Measurements from ENCODE around the gene ALDH7A1.
A peak's percentile ranks its signal among the peaks of the same experiment; 100 is the strongest.
"Not testable (repeated sequence)": the region's sequence is repeated elsewhere in the genome, so short reads cannot be mapped to it uniquely, and the experiment has no call there.

ALDH7A1 gene
- long read RNA-seq, donor 1, full-length matches to known transcripts: 36 of 52 reads
- long read RNA-seq, donor 1, partial matches to known transcripts: 16 of 52 reads
- long read RNA-seq, donor 1, other reads (novel, unspliced or antisense): 0 of 52 reads
- long read RNA-seq, donor 2, full-length matches to known transcripts: 18 of 25 reads
- long read RNA-seq, donor 2, partial matches to known transcripts: 7 of 25 reads
- long read RNA-seq, donor 2, other reads (novel, unspliced or antisense): 0 of 25 reads
- long read RNA-seq, donor 3, full-length matches to known transcripts: 11 of 23 reads
- long read RNA-seq, donor 3, partial matches to known transcripts: 12 of 23 reads
- long read RNA-seq, donor 3, other reads (novel, unspliced or antisense): 0 of 23 reads
- long read RNA-seq, donor 4, full-length matches to known transcripts: 33 of 63 reads
- long read RNA-seq, donor 4, partial matches to known transcripts: 30 of 63 reads
- long read RNA-seq, donor 4, other reads (novel, unspliced or antisense): 0 of 63 reads
- long read RNA-seq, donor 5, full-length matches to known transcripts: 40 of 138 reads
- long read RNA-seq, donor 5, partial matches to known transcripts: 87 of 138 reads
- long read RNA-seq, donor 5, other reads (novel, unspliced or antisense): 11 of 138 reads
- long read RNA-seq, donor 6, full-length matches to known transcripts: 32 of 51 reads
- long read RNA-seq, donor 6, partial matches to known transcripts: 19 of 51 reads
- long read RNA-seq, donor 6, other reads (novel, unspliced or antisense): 0 of 51 reads
- long read RNA-seq, donor 7, full-length matches to known transcripts: 49 of 76 reads
- long read RNA-seq, donor 7, partial matches to known transcripts: 27 of 76 reads
- long read RNA-seq, donor 7, other reads (novel, unspliced or antisense): 0 of 76 reads
- long read RNA-seq, donor 8, full-length matches to known transcripts: 29 of 43 reads
- long read RNA-seq, donor 8, partial matches to known transcripts: 14 of 43 reads
- long read RNA-seq, donor 8, other reads (novel, unspliced or antisense): 0 of 43 reads

GRCh38 chr5:126594748-126595485 is at the start of gene ALDH7A1:
TSS of gene ALDH7A1 (minus strand) at chr5:126595219. CDS start at chr5:126595198, 21 bp downstream.
- DNase-seq: peak; percentile 95

GRCh38 chr5:126641387-126641786 is 46.4 kb upstream of the ALDH7A1 start:
- no peak for DNase-seq

GRCh38 chr5:126640866-126641265 is 45.8 kb upstream of the ALDH7A1 start:
- DNase-seq: no peak

GRCh38 chr5:126636956-126637355 is 41.9 kb upstream of the ALDH7A1 start:
- no peak for DNase-seq

- no peak for DNase-seq
These were observed 40.6 kb upstream of the ALDH7A1 start for GRCh38 chr5:126635585-126635984.

GRCh38 chr5:126633552-126633951 is 38.5 kb upstream of the ALDH7A1 start:
- no peak for DNase-seq

GRCh38 chr5:126631920-126632319 is 36.9 kb upstream of the ALDH7A1 start:
- no peak for DNase-seq

- no peak for DNase-seq
These were observed 33.1 kb upstream of the ALDH7A1 start for GRCh38 chr5:126628102-126628501.

GRCh38 chr5:126624534-126624933 is 29.5 kb upstream of the ALDH7A1 start:
- no peak for DNase-seq

- no peak for DNase-seq
These were observed 24.8 kb upstream of the ALDH7A1 start for GRCh38 chr5:126619781-126620180.

- DNase-seq: not testable (repeated sequence)
These were observed 22.6 kb upstream of the ALDH7A1 start for GRCh38 chr5:126617603-126618002.

GRCh38 chr5:126615286-126615685 is 20.3 kb upstream of the ALDH7A1 start:
- no peak for DNase-seq

GRCh38 chr5:126613941-126614592 is 19.0 kb upstream of the ALDH7A1 start:
- DNase-seq: no peak

GRCh38 chr5:126610616-126611015 is 15.6 kb upstream of the ALDH7A1 start:
- DNase-seq: no peak

- DNase-seq: no peak
These were observed 15.1 kb upstream of the ALDH7A1 start for GRCh38 chr5:126610160-126610559.

GRCh38 chr5:126605525-126605924 is 10.5 kb upstream of the ALDH7A1 start:
- DNase-seq: no peak

- DNase-seq: no peak
These were observed 8.5 kb upstream of the ALDH7A1 start for GRCh38 chr5:126603402-126603991.

GRCh38 chr5:126600631-126601511 is 5.9 kb upstream of the ALDH7A1 start, which contains the start of gene PHAX:
TSS of gene PHAX (plus strand) at chr5:126600947. CDS start at chr5:126600963, 16 bp downstream.
- DNase-seq: peak; percentile 93

- not testable (repeated sequence) for DNase-seq
These were observed 5.1 kb upstream of the ALDH7A1 start for GRCh38 chr5:126599971-126600630.

Measured in right kidney (tissue), 9 donors.